Measurements from ENCODE around the gene HIGD1A. TPM values are rescaled to one million over a fixed set of nuclear protein-coding genes. Genes with fewer than 3 reads are reported as not detected.

The HIGD1A gene
- polyA plus RNA-seq, 1 experiment = 225 TPM

GRCh38 chr3:42735615-42736014 lies 68.7 kb downstream of the HIGD1A start:
- Histone ChIP-seq H3K27me3 (ENCODE audit: control insufficient read depth, insufficient read depth, low read length) (peaks cover 7% of the 10 kb centered on the region), H3K4me3 (ENCODE audit: low read depth, low read length) (no peak overlapping the region), H3K27ac (ENCODE audit: low read depth, low read length) (no peak overlapping the region), H3K9me3 (ENCODE audit: control insufficient read depth, insufficient read depth, low read length) (no peaks in the 10 kb centered on the region)
- TF ChIP-seq, protein P1, sequence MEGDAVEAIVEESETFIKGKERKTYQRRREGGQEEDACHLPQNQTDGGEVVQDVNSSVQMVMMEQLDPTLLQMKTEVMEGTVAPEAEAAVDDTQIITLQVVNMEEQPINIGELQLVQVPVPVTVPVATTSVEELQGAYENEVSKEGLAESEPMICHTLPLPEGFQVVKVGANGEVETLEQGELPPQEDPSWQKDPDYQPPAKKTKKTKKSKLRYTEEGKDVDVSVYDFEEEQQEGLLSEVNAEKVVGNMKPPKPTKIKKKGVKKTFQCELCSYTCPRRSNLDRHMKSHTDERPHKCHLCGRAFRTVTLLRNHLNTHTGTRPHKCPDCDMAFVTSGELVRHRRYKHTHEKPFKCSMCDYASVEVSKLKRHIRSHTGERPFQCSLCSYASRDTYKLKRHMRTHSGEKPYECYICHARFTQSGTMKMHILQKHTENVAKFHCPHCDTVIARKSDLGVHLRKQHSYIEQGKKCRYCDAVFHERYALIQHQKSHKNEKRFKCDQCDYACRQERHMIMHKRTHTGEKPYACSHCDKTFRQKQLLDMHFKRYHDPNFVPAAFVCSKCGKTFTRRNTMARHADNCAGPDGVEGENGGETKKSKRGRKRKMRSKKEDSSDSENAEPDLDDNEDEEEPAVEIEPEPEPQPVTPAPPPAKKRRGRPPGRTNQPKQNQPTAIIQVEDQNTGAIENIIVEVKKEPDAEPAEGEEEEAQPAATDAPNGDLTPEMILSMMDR (IDR thresholded peaks at IDR 0.05; ENCODE audit: low read depth, low read length) = no peak
- POLR2A ChIA-PET = no interaction called here
- DNase-seq (ENCODE audit: low read depth, low spot score) = no peak
- CTCF ChIA-PET = interaction anchor here (1.9 kb wide), 1 partner anchor 9 kb away, joined by 9 read pairs; no protein-coding TSS in a partner anchor

- no peak overlapping the region for H3K4me3 ChIP-seq (ENCODE audit: low read depth, low read length)
- H3K27me3 ChIP-seq (ENCODE audit: control insufficient read depth, insufficient read depth, low read length) = peaks cover 10% of the 10 kb centered on the region
- TF ChIP-seq, protein P1 (IDR thresholded peaks at IDR 0.05; ENCODE audit: low read depth, low read length) = no peak
- POLR2A ChIA-PET = no interaction called here
- no peak overlapping the region for H3K27ac ChIP-seq (ENCODE audit: low read depth, low read length)
- CTCF ChIA-PET = interaction anchor here (1.9 kb wide), 1 partner anchor 10 kb away, joined by 9 read pairs; no protein-coding TSS in a partner anchor
- H3K9me3 ChIP-seq (ENCODE audit: control insufficient read depth, insufficient read depth, low read length) = no peaks in the 10 kb centered on the region
- DNase-seq (ENCODE audit: low read depth, low spot score) = no peak
Measured at GRCh38 chr3:42735019-42735418, 69.3 kb downstream of the HIGD1A start.

DNA sequence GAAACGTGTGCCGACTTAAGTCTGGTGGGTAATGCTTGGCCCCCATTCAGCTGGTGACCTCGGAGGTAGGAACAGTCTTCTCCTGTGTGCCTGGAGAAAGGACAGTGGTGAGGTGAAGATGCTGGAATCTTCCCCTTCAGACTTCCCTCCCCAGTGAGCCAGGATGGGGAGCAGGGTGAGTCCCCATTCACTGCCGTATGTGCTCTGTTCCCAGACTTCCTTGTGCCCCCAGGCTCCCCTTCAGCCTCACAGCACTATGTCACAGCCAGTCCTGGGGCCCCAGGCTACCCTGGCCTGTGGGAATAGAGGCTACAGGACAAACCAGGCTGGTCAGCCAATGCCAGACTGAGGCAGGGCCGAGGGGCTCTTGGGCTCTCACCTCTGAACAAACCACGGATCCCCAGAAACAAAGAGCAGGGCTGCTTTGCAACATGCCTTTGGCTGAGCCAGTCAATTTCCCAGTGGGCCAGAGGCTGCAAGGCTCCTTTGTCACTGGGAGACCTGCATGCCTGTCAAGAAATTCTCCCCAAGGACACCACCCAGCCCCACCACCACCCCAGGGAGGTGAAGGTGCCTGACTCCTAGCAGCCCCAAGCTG lies 69.9 kb downstream of the HIGD1A start:
- ChIA-PET CTCF (interaction anchor here (1.9 kb wide), 1 partner anchor 10 kb away, joined by 9 read pairs; no protein-coding TSS in a partner anchor), POLR2A (no interaction called here)
- no peak for DNase-seq (ENCODE audit: low read depth, low spot score)
- no peaks in the 10 kb centered on the region for H3K9me3 ChIP-seq (ENCODE audit: control insufficient read depth, insufficient read depth, low read length)
- no peak overlapping the region for H3K27ac ChIP-seq (ENCODE audit: low read depth, low read length)
- TF ChIP-seq, protein P1 (IDR thresholded peaks at IDR 0.05; ENCODE audit: low read depth, low read length) = no peak
- peaks cover 10% of the 10 kb centered on the region for H3K27me3 ChIP-seq (ENCODE audit: control insufficient read depth, insufficient read depth, low read length)
- no peak overlapping the region for H3K4me3 ChIP-seq (ENCODE audit: low read depth, low read length)

DNA sequence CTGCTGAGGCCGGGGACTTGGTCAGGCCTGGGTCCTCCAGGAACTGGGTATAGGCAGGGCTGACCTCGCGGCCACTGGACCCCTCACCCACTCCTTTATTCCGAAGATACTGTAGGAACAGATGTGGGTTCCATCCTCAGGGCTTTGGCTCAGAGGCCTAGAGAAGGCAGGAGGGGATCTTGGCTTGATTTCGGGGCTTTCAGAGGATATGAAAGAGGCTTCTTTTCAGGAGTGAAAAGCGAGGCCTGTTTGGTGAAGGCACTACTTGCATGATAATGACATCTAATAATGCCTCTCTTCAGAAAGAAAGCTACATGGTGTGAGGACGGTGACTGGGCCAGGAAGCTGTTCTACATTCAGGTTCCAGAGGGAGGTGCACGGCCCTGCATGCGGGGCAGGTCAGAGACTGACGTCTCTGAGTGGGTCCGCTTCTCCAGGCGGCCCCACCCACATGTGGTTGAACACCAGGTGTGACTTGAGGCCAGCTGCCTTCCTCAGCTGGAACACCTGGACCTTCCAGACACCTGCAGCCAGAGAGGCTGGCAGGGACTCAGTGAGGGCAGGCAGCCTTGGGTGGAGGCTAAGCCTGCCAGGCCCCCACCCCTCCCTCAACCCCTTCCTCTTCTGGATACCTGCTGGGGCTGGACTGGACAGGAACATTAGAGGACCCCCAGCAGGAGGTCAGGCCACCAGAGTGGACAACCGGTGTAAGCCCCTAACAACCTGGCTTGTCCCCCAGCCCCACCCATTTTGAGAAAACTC lies 70.6 kb downstream of the HIGD1A start:
- DNase-seq (ENCODE audit: low read depth, low spot score) = no peak
- TF ChIP-seq, protein P1 (IDR thresholded peaks at IDR 0.05; ENCODE audit: low read depth, low read length) = no peak

More for the DNA sequence above, 70.6 kb downstream of the HIGD1A start:
- CTCF ChIA-PET = no interaction called here
- POLR2A ChIA-PET = no interaction called here
- H3K27me3 ChIP-seq (ENCODE audit: control insufficient read depth, insufficient read depth, low read length) = peaks cover 11% of the 10 kb centered on the region
- no peak overlapping the region for H3K27ac ChIP-seq (ENCODE audit: low read depth, low read length)
- no peak overlapping the region for H3K4me3 ChIP-seq (ENCODE audit: low read depth, low read length)
- no peaks in the 10 kb centered on the region for H3K9me3 ChIP-seq (ENCODE audit: control insufficient read depth, insufficient read depth, low read length)

Small RNA genes within 50 kb of the gene (small RNA-seq; reads per million reads assigned to genes)
- not detected for gene CCDC13 (ENCODE audit: insufficient read length, low read depth)

Other genes starting within 250 kb of the HIGD1A start
- gene SEC22C, start 222.5 kb downstream of the HIGD1A start, polyA plus RNA-seq (2011; rRNA removed) = 32.3 and 33.0 TPM in 2 replicates
- 28.1 and 36.0 TPM in 2 replicates for gene SS18L2, start 213.6 kb downstream of the HIGD1A start, polyA plus RNA-seq (2011; rRNA removed)
- 40.2 and 56.2 TPM in 2 replicates for gene NKTR, start 203.8 kb downstream of the HIGD1A start, polyA plus RNA-seq (2011; rRNA removed)
- gene ZBTB47, start 150.8 kb downstream of the HIGD1A start, polyA plus RNA-seq (2011; rRNA removed) = 7.8 and 11.8 TPM in 2 replicates
- not detected in 2 replicates for gene KLHL40, start 119.0 kb downstream of the HIGD1A start, polyA plus RNA-seq (2011; rRNA removed)
- not detected in 2 replicates for gene HHATL, start 101.7 kb downstream of the HIGD1A start, polyA plus RNA-seq (2011; rRNA removed)
- 0.20 TPM in 1 of 2 replicates, not detected in the other for gene CCDC13, start 31.2 kb downstream of the HIGD1A start, polyA plus RNA-seq (2011; rRNA removed)
- 0.04 TPM in 1 of 2 replicates, not detected in the other for gene ACKR2, start 5.0 kb upstream of the HIGD1A start, polyA plus RNA-seq (2011; rRNA removed)
- gene CYP8B1, start 71.4 kb upstream of the HIGD1A start, polyA plus RNA-seq (2011; rRNA removed) = not detected in 2 replicates
- gene ZNF662, start 101.7 kb upstream of the HIGD1A start, polyA plus RNA-seq (2011; rRNA removed) = 1.3 TPM in 2 replicates
- 0.43 and 0.46 TPM in 2 replicates for gene GASK1A, start 174.8 kb upstream of the HIGD1A start, polyA plus RNA-seq (2011; rRNA removed)

All from AG04450 (cell line).